CD4-positive, alpha-beta T cell (primary cell): ENCODE measurements around the gene F7. TPM values are rescaled to one million over a fixed set of nuclear protein-coding genes. Genes with fewer than 3 reads are reported as not detected.

Experiments
- ATAC-seq: fragments of 200-7000 bp; cut with Tn5 transposase; one replicate; pipeline ENCODE4 v1.10.0; 2022; ENCODE audit warnings: mild to moderate bottlenecking; ENCODE audit not compliant: poor library complexity
- CTCF ChIA-PET: fragments of 350-600 bp; sonication (Branson Sonifier 250); formaldehyde crosslinking; loops from one replicate; lab custom pipeline; 2021; ENCODE audit warnings: antibody characterized with exemption, inconsistent platforms; lab: Charles Lee
- POLR2A ChIA-PET: fragments of 350-600 bp; sonication (Branson Sonifier 250); formaldehyde crosslinking; loops from one replicate; lab custom pipeline; 2021; ENCODE audit warnings: antibody characterized with exemption, inconsistent platforms; lab: Charles Lee
- DNase-seq, 14 experiments: peaks; one replicate each; pipeline ENCODE4 v3.0.0-alpha.2; 2013 to 2020; ENCODE audit warnings: mixed read lengths in 2 of 14
- H3K27ac ChIP-seq, 2 donors: one replicate each; pipeline versions ENCODE4 v1.5.1 to v1.7.0; 2013; ENCODE audit warnings: low read length in 2 of 2, low read depth in 1 of 2, mild to moderate bottlenecking in 1 of 2
- H3K27me3 ChIP-seq, 2 experiments: 1 replicate in 1 of 2; 2 replicates in 1 of 2; pipeline versions ENCODE4 v1.6.1 to v1.7.0; 2013; ENCODE audit warnings: low read length in 2 of 2, control low read depth in 1 of 2, mild to moderate bottlenecking in 1 of 2, moderate library complexity in 1 of 2; ENCODE audit not compliant: insufficient read depth in 2 of 2, control insufficient read depth in 1 of 2
- H3K36me3 ChIP-seq: one replicate; pipeline ENCODE4 v1.6.1; 2013; ENCODE audit warnings: low read length, control low read depth; ENCODE audit not compliant: insufficient read depth
- H3K4me1 ChIP-seq: one replicate; pipeline ENCODE4 v1.6.1; 2013; ENCODE audit warnings: low read length, control low read depth; ENCODE audit not compliant: insufficient read depth
- H3K4me3 ChIP-seq: one replicate; pipeline ENCODE4 v1.5.1; 2013; ENCODE audit warnings: mild to moderate bottlenecking, low read length, moderate library complexity
- H3K9me3 ChIP-seq, 2 experiments: 1 replicate in 1 of 2; 2 replicates in 1 of 2; pipeline versions ENCODE4 v1.6.1 to v1.7.0; 2013; ENCODE audit warnings: low read length in 2 of 2, mild to moderate bottlenecking in 2 of 2, control low read depth in 1 of 2, moderate library complexity in 1 of 2; ENCODE audit not compliant: control insufficient read depth in 1 of 2, insufficient read depth in 1 of 2
- H3K27ac Mint-ChIP-seq: one replicate; pipeline ENCODE4 v1.8.0; 2020; ENCODE audit warnings: mixed read lengths
- H3K27me3 Mint-ChIP-seq: one replicate; pipeline ENCODE4 v1.8.0; 2021; ENCODE audit warnings: mixed read lengths
- H3K36me3 Mint-ChIP-seq: one replicate; pipeline ENCODE4 v1.8.0; 2021; ENCODE audit warnings: low read depth, mixed read lengths
- H3K4me1 Mint-ChIP-seq: one replicate; pipeline ENCODE4 v1.8.0; 2021; ENCODE audit warnings: low read depth, mixed read lengths
- H3K4me3 Mint-ChIP-seq: one replicate; pipeline ENCODE4 v1.8.0; 2020; ENCODE audit warnings: mild to moderate bottlenecking, mixed read lengths
- H3K9me3 Mint-ChIP-seq: one replicate; pipeline ENCODE4 v1.8.0; 2020; ENCODE audit warnings: mixed read lengths
- intact Hi-C, 2 experiments: fragments of 100-400 bp; cut with DNase I in 1 of 2; cut with micrococcal nuclease in 1 of 2; formaldehyde crosslinking; loops; one replicate each; pipeline versions ENCODE4 v1.15.1 to v1.9.0; 2023 to 2025; cut with DNase I, micrococcal nuclease
- total RNA-seq, 174 experiments: library from RNA in 2 of 174; stranded (reverse) in 2 of 174; gene quantifications; one replicate each; pipeline ENCODE4 v1.2.3 and lab custom pipeline; 2021 to 2026
- TF ChIP-seq, protein P1 (sequence below): fragments of 200-600 bp; IDR thresholded peaks from one replicate; pipeline ENCODE4 v1.8.0; 2022; ENCODE audit warnings: antibody characterized with exemption, mild to moderate bottlenecking

F7 gene
- total RNA-seq, 2 experiments from 2014 or later: not detected

DNA sequence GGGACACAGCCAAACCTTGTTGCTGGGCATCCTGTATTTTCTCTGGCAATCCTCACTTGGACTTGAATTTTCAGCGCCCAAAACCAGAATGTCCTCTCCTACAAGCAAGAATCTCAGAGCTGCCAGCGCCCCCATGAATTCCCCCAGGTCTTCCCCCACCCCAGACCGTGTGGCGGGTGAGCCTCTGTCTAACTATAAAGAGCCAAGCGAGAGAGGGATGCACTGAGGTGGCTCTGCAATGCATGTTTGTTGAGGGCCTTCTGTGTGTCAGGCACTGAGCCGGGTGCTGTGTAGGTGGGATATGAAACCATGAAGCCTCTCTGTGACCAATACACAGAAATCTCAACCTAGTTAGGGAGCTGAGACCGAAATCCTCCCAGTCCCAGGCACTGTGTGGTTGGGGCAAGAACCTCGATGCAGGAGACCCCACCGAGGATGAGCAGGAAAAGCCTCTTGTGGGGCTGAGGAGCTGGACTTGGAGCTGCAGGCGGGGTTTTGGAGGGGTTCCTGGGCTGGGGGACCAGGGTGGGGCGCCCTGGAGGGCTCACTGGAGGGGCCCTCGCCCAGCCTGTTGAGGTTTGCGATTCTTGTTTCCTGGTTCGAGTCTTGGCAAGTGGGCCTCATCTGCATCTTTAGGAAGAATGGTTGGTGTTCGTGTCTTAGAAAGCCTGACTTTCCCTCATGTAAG is 40.5 kb downstream of the F7 start:
- ATAC-seq: no peak
- no peaks in the 10 kb centered on the region for H3K36me3 ChIP-seq
- no peaks in the 10 kb centered on the region for H3K4me1 ChIP-seq
- no peak overlapping the region for H3K27ac ChIP-seq
- H3K36me3 Mint-ChIP-seq: no peaks in the 10 kb centered on the region
- CTCF ChIA-PET: no interaction called here
- no peaks in the 10 kb centered on the region for H3K27me3 Mint-ChIP-seq
- TF ChIP-seq, protein P1, sequence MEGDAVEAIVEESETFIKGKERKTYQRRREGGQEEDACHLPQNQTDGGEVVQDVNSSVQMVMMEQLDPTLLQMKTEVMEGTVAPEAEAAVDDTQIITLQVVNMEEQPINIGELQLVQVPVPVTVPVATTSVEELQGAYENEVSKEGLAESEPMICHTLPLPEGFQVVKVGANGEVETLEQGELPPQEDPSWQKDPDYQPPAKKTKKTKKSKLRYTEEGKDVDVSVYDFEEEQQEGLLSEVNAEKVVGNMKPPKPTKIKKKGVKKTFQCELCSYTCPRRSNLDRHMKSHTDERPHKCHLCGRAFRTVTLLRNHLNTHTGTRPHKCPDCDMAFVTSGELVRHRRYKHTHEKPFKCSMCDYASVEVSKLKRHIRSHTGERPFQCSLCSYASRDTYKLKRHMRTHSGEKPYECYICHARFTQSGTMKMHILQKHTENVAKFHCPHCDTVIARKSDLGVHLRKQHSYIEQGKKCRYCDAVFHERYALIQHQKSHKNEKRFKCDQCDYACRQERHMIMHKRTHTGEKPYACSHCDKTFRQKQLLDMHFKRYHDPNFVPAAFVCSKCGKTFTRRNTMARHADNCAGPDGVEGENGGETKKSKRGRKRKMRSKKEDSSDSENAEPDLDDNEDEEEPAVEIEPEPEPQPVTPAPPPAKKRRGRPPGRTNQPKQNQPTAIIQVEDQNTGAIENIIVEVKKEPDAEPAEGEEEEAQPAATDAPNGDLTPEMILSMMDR: no peak
- no peak overlapping the region for H3K4me3 Mint-ChIP-seq
- no peak overlapping the region for H3K27ac Mint-ChIP-seq
- H3K9me3 ChIP-seq: peaks cover 0 to 7% of the 10 kb centered on the region in 2 experiments
- H3K9me3 Mint-ChIP-seq: no peaks in the 10 kb centered on the region
- no peak overlapping the region for H3K4me3 ChIP-seq
- peaks cover 0 to 3% of the 10 kb centered on the region in 2 experiments for H3K27me3 ChIP-seq
- intact Hi-C loops: no loop called here
- H3K4me1 Mint-ChIP-seq: no peaks in the 10 kb centered on the region
- no peak for DNase-seq
- POLR2A ChIA-PET: no interaction called here

DNA sequence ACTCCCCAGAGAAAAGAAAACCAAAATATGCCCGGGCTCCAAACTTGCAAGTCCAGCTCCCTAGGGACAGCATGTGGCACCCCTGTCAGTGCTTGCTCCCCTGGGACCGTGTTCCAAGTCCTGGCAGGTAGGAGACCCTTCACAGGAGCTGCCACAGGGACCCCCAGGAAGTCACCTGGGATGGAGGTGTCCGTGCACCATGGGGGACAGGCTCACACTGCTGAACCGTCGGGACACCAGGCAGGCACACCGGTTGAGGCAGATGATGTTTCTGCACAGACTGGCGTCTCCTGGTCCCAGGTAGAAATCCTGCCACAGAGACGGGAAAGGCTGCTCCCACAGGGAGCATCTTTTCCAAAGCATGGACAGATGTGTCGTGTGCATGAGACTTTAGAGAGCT is 41.2 kb downstream of the F7 start:
- no peaks in the 10 kb centered on the region for H3K27me3 Mint-ChIP-seq
- CTCF ChIA-PET: no interaction called here
- H3K36me3 ChIP-seq: no peaks in the 10 kb centered on the region
- peaks cover 2% of the 10 kb centered on the region for H3K4me1 ChIP-seq
- no peaks in the 10 kb centered on the region for H3K36me3 Mint-ChIP-seq
- H3K4me1 Mint-ChIP-seq: no peaks in the 10 kb centered on the region
- POLR2A ChIA-PET: no interaction called here
- no peak for ATAC-seq
- H3K9me3 Mint-ChIP-seq: no peaks in the 10 kb centered on the region
- DNase-seq: no peak
- no peak overlapping the region for H3K4me3 Mint-ChIP-seq
- TF ChIP-seq, protein P1: no peak
- no peak overlapping the region for H3K27ac Mint-ChIP-seq
- peaks cover 0 to 3% of the 10 kb centered on the region in 2 experiments for H3K27me3 ChIP-seq
- intact Hi-C loops: no loop called here
- no peak overlapping the region for H3K27ac ChIP-seq
- H3K4me3 ChIP-seq: no peak overlapping the region
- peaks cover 0 to 7% of the 10 kb centered on the region in 2 experiments for H3K9me3 ChIP-seq

DNA sequence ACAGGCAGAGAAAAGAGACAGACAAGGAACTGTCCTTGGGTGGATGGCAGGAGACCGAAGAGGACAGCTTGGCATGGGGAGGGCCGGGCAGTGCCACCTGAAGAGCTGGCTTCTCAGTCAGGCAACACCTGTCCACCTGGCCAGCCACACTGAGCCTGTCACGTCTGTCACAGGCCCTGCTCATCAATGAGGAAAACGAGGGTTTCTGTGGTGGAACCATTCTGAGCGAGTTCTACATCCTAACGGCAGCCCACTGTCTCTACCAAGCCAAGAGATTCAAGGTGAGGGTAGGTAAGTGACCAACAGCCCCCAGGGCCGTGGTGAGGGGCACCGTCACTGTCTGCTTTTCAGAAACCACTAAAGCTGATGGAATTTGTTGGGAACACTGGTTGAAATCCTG is 41.6 kb downstream of the F7 start:
- TF ChIP-seq, protein P1: no peak
- H3K36me3 ChIP-seq: no peaks in the 10 kb centered on the region
- DNase-seq: no peak
- H3K27ac ChIP-seq: no peak overlapping the region
- no peak for ATAC-seq
- H3K4me1 Mint-ChIP-seq: peaks cover 2% of the 10 kb centered on the region
- intact Hi-C loops: no loop called here
- H3K27me3 ChIP-seq: peaks cover 0 to 3% of the 10 kb centered on the region in 2 experiments
- H3K4me1 ChIP-seq: peaks cover 7% of the 10 kb centered on the region
- peaks cover 0 to 7% of the 10 kb centered on the region in 2 experiments for H3K9me3 ChIP-seq
- no peak overlapping the region for H3K4me3 ChIP-seq
- H3K27me3 Mint-ChIP-seq: no peaks in the 10 kb centered on the region
- no peak overlapping the region for H3K4me3 Mint-ChIP-seq
- H3K27ac Mint-ChIP-seq: no peak overlapping the region
- H3K36me3 Mint-ChIP-seq: no peaks in the 10 kb centered on the region
- no peaks in the 10 kb centered on the region for H3K9me3 Mint-ChIP-seq
- ChIA-PET CTCF (no interaction called here), POLR2A (no interaction called here)
